GM12878 (cell line): ENCODE results near the gene STX8.

Experiments
- MXI1 ChIP-seq: fragments of 150-350 bp; IDR thresholded peaks from 2 replicates; pipeline ENCODE4 v1.6.1; 2011; ENCODE audit warnings: low read depth, mild to moderate bottlenecking, inconsistent platforms, low read length, improper control_type of control experiment
- TARDBP ChIP-seq: IDR thresholded peaks from 2 replicates; pipeline ENCODE4 v1.6.1; 2016; ENCODE audit warnings: borderline replicate concordance
- TF ChIP-seq, protein P1 (sequence below), 3 experiments: IDR thresholded peaks in 2 of 3; conservative IDR thresholded peaks in 1 of 3; 2 replicates each; pipeline ENCODE4 v1.5.1; 2011; ENCODE audit warnings: low read depth in 3 of 3, low read length in 3 of 3, mild to moderate bottlenecking in 3 of 3, control low read depth in 2 of 3, moderate library complexity in 2 of 3, inconsistent platforms in 1 of 3, mixed read lengths in 1 of 3; ENCODE audit not compliant: control insufficient read depth in 2 of 3, insufficient read depth in 1 of 3; ENCODE audit errors: extremely low read depth in 1 of 3
- TF ChIP-seq, protein P2 (sequence below): IDR thresholded peaks from 2 replicates; pipeline ENCODE4 v1.6.1; 2012; ENCODE audit warnings: low read depth, low read length, improper control_type of control experiment
- TF ChIP-seq, protein P3 (sequence below): IDR thresholded peaks from 2 replicates; pipeline ENCODE4 v1.6.1; 2012; ENCODE audit warnings: mild to moderate bottlenecking, low read depth, low read length

DNA sequence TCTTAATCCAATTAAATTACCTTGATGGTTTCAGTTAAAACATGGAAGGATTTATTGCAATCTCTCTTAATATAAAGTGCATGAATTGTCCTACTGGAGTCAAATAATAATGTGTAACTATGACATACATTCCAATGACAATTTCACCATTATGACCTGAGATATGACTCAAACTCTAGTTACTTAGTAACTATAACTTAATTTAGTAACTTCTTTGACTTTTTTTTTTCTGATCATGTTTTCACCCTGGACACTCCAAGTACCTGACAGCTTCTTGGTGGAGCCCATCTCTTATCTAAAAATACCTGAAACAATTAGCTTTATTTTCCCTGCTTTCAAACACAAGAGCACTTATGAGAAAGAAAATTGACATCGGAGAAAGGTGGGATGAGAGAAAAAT is 123.7 kb downstream of the STX8 start:
- TF ChIP-seq, protein P1, sequence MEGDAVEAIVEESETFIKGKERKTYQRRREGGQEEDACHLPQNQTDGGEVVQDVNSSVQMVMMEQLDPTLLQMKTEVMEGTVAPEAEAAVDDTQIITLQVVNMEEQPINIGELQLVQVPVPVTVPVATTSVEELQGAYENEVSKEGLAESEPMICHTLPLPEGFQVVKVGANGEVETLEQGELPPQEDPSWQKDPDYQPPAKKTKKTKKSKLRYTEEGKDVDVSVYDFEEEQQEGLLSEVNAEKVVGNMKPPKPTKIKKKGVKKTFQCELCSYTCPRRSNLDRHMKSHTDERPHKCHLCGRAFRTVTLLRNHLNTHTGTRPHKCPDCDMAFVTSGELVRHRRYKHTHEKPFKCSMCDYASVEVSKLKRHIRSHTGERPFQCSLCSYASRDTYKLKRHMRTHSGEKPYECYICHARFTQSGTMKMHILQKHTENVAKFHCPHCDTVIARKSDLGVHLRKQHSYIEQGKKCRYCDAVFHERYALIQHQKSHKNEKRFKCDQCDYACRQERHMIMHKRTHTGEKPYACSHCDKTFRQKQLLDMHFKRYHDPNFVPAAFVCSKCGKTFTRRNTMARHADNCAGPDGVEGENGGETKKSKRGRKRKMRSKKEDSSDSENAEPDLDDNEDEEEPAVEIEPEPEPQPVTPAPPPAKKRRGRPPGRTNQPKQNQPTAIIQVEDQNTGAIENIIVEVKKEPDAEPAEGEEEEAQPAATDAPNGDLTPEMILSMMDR (IDR thresholded peaks at IDR 0.05 in 2 of 3, conservative IDR thresholded peaks at IDR 0.05 in 1 of 3; ENCODE audit: control insufficient read depth in 2 of 3, extremely low read depth in 1 of 3, insufficient read depth in 1 of 3, low read depth in 3 of 3, low read length in 3 of 3) = no peak
- TF ChIP-seq TARDBP (no peak), MXI1 (no peak)
- TF ChIP-seq, protein P2, sequence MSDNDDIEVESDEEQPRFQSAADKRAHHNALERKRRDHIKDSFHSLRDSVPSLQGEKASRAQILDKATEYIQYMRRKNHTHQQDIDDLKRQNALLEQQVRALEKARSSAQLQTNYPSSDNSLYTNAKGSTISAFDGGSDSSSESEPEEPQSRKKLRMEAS = no peak
- TF ChIP-seq, protein P3, sequence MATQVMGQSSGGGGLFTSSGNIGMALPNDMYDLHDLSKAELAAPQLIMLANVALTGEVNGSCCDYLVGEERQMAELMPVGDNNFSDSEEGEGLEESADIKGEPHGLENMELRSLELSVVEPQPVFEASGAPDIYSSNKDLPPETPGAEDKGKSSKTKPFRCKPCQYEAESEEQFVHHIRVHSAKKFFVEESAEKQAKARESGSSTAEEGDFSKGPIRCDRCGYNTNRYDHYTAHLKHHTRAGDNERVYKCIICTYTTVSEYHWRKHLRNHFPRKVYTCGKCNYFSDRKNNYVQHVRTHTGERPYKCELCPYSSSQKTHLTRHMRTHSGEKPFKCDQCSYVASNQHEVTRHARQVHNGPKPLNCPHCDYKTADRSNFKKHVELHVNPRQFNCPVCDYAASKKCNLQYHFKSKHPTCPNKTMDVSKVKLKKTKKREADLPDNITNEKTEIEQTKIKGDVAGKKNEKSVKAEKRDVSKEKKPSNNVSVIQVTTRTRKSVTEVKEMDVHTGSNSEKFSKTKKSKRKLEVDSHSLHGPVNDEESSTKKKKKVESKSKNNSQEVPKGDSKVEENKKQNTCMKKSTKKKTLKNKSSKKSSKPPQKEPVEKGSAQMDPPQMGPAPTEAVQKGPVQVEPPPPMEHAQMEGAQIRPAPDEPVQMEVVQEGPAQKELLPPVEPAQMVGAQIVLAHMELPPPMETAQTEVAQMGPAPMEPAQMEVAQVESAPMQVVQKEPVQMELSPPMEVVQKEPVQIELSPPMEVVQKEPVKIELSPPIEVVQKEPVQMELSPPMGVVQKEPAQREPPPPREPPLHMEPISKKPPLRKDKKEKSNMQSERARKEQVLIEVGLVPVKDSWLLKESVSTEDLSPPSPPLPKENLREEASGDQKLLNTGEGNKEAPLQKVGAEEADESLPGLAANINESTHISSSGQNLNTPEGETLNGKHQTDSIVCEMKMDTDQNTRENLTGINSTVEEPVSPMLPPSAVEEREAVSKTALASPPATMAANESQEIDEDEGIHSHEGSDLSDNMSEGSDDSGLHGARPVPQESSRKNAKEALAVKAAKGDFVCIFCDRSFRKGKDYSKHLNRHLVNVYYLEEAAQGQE = no peak
